ENCODE data around the gene MAPK14. TPM values are rescaled to one million over a fixed set of nuclear protein-coding genes. Genes with fewer than 3 reads are reported as not detected.
"Not testable (repeated sequence)": the region's sequence is repeated elsewhere in the genome, so short reads cannot be mapped to it uniquely, and the experiment has no call there.

MAPK14 gene
- total and polyA plus RNA-seq, 2 experiments from 2014 or later = 41.6 to 96.2 TPM

DNA sequence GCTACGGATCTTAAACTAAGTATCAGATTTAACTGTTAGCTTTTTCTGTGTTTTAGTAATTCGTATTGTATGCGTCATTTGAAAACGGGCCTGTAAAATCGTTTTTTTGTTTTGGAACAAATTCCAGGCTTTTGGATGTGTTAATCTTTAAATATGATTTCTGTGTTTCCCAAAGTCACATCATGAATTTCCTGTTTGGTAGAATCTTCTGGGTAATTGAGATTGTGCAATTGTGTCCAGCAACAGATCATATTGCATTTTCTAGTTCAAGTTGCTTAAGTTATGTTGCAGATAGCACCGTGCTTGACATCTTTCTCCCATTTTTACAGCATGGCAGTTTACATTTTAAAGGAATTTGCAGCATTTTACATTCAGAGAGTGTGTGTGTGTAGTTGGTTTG is 1.9 kb downstream of the MAPK14 start:
- TF ChIP-seq, protein P1, sequence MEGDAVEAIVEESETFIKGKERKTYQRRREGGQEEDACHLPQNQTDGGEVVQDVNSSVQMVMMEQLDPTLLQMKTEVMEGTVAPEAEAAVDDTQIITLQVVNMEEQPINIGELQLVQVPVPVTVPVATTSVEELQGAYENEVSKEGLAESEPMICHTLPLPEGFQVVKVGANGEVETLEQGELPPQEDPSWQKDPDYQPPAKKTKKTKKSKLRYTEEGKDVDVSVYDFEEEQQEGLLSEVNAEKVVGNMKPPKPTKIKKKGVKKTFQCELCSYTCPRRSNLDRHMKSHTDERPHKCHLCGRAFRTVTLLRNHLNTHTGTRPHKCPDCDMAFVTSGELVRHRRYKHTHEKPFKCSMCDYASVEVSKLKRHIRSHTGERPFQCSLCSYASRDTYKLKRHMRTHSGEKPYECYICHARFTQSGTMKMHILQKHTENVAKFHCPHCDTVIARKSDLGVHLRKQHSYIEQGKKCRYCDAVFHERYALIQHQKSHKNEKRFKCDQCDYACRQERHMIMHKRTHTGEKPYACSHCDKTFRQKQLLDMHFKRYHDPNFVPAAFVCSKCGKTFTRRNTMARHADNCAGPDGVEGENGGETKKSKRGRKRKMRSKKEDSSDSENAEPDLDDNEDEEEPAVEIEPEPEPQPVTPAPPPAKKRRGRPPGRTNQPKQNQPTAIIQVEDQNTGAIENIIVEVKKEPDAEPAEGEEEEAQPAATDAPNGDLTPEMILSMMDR (IDR thresholded peaks at IDR 0.05; ENCODE audit: low read depth, low read length) = no peak
- peak in 1 of 2 donors; percentile 91 for DNase-seq (ENCODE audit: low read depth in 1 of 2, low spot score in 1 of 2)
- H3K4me1 ChIP-seq (ENCODE audit: low read depth) = peaks cover 23% of the 10 kb centered on the region
- H3K36me3 ChIP-seq = no peaks in the 10 kb centered on the region
- peak overlapping the region; percentile 96 for H3K27ac ChIP-seq
- no peaks in the 10 kb centered on the region for H3K9me3 ChIP-seq (ENCODE audit: low read depth)
- peak overlapping the region; percentile 81 for H3K4me3 ChIP-seq
- no peaks in the 10 kb centered on the region for H3K27me3 ChIP-seq

DNA sequence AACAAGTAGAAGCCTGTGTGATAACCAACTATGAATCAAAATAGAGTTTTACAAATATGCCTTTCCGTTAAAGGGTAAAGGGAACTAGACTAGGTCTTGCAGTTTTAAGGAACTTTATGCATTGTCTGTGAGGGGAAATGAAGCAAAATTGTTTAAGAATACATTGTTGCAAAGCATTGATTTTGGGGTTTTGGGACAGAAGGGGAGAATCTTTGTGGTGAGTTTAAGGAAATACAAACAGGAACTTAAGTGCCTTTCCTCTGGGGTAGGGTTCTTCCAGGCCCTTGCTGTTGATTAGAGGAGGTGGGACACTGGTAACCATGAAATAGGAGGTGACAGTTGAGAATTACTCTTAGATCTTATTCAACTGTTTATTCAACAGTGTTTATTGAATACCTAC is 4.7 kb downstream of the MAPK14 start:
- Histone ChIP-seq H3K36me3 (no peaks in the 10 kb centered on the region), H3K4me3 (no peak overlapping the region), H3K4me1 (ENCODE audit: low read depth) (peaks cover 25% of the 10 kb centered on the region), H3K27ac (no peak overlapping the region), H3K27me3 (no peaks in the 10 kb centered on the region), H3K9me3 (ENCODE audit: low read depth) (no peaks in the 10 kb centered on the region)
- TF ChIP-seq, protein P1 (IDR thresholded peaks at IDR 0.05; ENCODE audit: low read depth, low read length) = no peak
- DNase-seq (ENCODE audit: low read depth in 1 of 2, low spot score in 1 of 2) = no peak

DNA sequence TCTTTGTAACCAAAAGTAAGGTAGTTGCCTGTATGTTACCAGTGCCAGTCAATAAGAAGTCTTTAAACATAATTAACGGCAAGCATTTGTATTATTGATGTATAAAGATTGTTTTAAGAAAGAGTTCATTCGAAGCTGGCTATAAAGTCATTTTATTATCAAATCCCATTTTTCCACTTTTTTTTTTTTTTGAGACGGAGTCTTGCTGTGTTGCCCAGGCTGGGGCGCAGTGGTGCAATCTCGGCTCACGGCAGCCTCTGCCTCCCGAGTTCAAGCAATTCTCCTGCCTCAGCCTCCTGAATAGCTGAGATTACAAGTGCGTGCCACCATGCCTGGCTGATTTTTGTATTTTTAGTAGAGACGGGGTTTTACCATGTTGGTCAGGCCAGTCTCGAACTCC is 5.5 kb downstream of the MAPK14 start:
- peaks cover 25% of the 10 kb centered on the region for H3K4me1 ChIP-seq (ENCODE audit: low read depth)
- not testable (repeated sequence) for H3K27me3 ChIP-seq; H3K9me3 ChIP-seq (ENCODE audit: low read depth); DNase-seq (ENCODE audit: low read depth in 1 of 2, low spot score in 1 of 2); H3K4me3 ChIP-seq; H3K27ac ChIP-seq; H3K36me3 ChIP-seq

DNA sequence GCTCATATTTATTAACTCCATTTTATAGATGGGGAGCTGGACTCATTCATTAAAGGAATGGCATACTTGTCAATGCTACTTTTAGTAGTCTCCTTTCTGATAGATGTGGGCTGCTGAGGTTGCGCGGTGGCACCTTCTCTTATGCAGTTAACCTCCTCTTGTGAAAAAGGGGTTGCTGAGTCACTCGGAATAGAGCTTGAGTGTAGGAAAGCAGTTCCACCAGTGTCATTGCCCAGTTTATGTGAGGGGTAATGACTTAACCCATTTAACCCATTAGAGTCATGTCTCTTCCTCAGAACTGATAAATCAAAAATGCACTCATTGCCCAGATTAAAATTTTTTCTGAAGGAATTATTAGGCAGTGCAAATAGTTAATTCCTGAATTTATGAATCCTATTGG is 6.3 kb downstream of the MAPK14 start:
- no peak overlapping the region for H3K27ac ChIP-seq
- H3K4me3 ChIP-seq = no peak overlapping the region
- peaks cover 29% of the 10 kb centered on the region for H3K4me1 ChIP-seq (ENCODE audit: low read depth)

DNA sequence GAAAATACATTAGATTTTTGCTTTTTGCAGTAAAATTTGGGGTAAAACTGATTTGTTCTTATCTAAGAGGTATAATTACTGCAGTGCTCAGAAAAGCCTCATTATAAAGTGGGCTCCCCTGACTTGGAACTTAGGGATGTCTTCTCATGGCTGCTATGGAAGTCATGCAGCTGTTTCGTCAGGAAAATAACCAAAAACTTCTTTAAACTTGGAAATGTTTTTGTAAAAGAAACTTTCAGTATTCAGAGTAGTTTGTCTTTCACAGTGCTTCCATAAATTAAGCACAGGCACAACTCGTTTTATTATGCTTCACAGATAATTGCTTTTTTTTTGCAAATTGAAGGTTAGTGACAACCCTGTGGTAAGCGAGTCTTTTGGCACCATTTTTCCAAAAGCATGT is 6.8 kb downstream of the MAPK14 start:
- no peaks in the 10 kb centered on the region for H3K27me3 ChIP-seq

More for the DNA sequence above, 6.3 kb downstream of the MAPK14 start:
- no peaks in the 10 kb centered on the region for H3K36me3 ChIP-seq
- no peaks in the 10 kb centered on the region for H3K27me3 ChIP-seq
- no peaks in the 10 kb centered on the region for H3K9me3 ChIP-seq (ENCODE audit: low read depth)
- peak in 1 of 2 donors; percentile 19 for DNase-seq (ENCODE audit: low read depth in 1 of 2, low spot score in 1 of 2)
- TF ChIP-seq, protein P1 (IDR thresholded peaks at IDR 0.05; ENCODE audit: low read depth, low read length) = no peak

DNA sequence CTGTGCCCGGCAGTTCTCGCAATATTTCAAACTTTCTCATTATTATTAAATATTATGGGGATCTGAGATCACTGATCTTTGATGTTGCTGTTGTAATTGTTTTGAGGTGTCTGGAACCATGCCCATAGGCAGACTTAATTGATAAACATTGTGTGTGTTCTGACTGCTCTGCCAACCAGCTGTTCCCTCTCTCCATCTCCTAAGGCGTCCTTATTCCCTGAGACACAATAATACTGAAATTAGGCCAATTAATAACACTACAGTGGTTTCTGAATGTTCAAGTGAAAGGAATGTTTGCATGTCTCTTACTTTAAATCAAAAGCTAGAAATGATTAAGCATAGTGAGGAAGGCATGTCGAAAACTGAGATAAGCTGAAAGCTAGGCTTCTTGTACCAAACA is 7.6 kb downstream of the MAPK14 start:
- H3K4me3 ChIP-seq = no peak overlapping the region
- no peaks in the 10 kb centered on the region for H3K36me3 ChIP-seq
- TF ChIP-seq, protein P1 (IDR thresholded peaks at IDR 0.05; ENCODE audit: low read depth, low read length) = no peak
- no peaks in the 10 kb centered on the region for H3K9me3 ChIP-seq (ENCODE audit: low read depth)
- peak in 1 of 2 donors; percentile 33 for DNase-seq (ENCODE audit: low read depth in 1 of 2, low spot score in 1 of 2)
- no peak overlapping the region for H3K27ac ChIP-seq
- no peaks in the 10 kb centered on the region for H3K27me3 ChIP-seq
- H3K4me1 ChIP-seq (ENCODE audit: low read depth) = peaks cover 22% of the 10 kb centered on the region

More for the DNA sequence above, 6.8 kb downstream of the MAPK14 start:
- H3K9me3 ChIP-seq (ENCODE audit: low read depth) = no peaks in the 10 kb centered on the region
- no peaks in the 10 kb centered on the region for H3K36me3 ChIP-seq
- peaks cover 28% of the 10 kb centered on the region for H3K4me1 ChIP-seq (ENCODE audit: low read depth)
- DNase-seq (ENCODE audit: low read depth in 1 of 2, low spot score in 1 of 2) = no peak
- TF ChIP-seq, protein P1 (IDR thresholded peaks at IDR 0.05; ENCODE audit: low read depth, low read length) = no peak
- H3K27ac ChIP-seq = no peak overlapping the region
- H3K4me3 ChIP-seq = no peak overlapping the region
